Measurements from ENCODE around the gene ANXA7.

Gene ANXA7

DNA sequence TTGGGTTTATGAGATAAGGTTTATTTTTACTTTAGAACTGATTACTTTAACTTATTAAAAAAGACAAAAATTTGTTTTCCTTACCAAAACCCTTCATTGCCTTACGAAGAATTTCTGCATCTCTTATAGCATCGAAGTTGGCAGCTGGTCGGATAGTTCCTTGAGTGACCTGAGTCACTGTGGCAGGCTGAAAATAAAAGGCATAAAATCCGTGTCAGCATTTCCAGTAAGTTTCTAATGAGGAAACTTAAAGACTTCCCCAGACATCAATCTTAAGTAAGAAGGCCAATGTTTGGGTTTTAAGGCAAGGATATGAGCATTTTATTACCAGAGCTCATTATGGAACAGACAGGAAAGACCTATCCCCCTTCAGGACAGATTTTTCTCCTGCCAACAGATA lies 25.6 kb downstream of the ANXA7 start:
- no peak for TF ChIP-seq CTCF (IDR thresholded peaks at IDR 0.05; ENCODE audit: low read depth, low read length)
- no peak for DNase-seq (ENCODE audit: extremely low read depth, low read depth)

GRCh38 chr10:73386583-73386982 lies 27.3 kb downstream of the ANXA7 start:
- TF ChIP-seq CTCF (IDR thresholded peaks at IDR 0.05; ENCODE audit: low read depth, low read length) = no peak
- DNase-seq (ENCODE audit: extremely low read depth, low read depth) = no peak

- no peak for TF ChIP-seq CTCF (IDR thresholded peaks at IDR 0.05; ENCODE audit: low read depth, low read length)
- no peak for DNase-seq (ENCODE audit: extremely low read depth, low read depth)
Observed at GRCh38 chr10:73379064-73379748, 34.7 kb downstream of the ANXA7 start.

DNA sequence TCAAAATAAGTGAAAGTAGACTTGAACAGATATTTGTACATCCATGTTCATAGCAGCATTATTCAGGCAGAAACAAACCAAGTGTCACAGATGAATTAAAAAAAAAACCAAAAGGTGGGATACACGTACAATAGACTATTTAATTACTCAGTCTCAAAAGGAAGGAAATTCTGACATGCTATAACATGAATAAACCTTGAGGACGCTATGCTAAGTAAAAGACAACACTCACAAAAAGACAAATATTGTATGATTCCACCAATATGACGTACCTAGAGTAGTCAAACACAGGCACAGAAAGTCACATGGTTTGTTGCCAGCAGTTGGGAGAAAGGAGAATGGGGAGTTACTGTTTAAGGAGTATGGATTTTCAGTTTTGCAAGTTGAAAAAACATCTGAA lies 37.2 kb downstream of the ANXA7 start:
- TF ChIP-seq CTCF (IDR thresholded peaks at IDR 0.05; ENCODE audit: low read depth, low read length) = no peak
- DNase-seq (ENCODE audit: extremely low read depth, low read depth) = no peak

DNA sequence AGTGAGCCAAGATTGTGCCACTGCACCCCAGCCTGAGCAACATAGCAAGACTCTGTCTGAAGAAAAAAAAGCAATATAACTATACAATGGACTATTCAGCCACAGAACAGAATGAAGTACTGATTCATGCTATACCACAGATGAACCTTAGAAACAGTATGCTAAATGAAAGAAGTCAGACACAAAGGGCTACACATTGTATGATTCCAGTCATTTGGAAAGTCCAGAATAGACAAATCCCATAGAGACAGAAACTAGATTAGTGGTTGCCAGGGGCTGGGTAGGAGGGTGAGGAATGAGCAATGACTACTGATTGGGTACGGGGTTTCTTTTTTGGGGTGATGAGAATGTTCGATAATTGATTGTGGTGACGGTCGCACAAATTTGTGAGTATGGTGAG lies 45.6 kb downstream of the ANXA7 start:
- no peak for DNase-seq (ENCODE audit: extremely low read depth, low read depth)
- no peak for TF ChIP-seq CTCF (IDR thresholded peaks at IDR 0.05; ENCODE audit: low read depth, low read length)

DNA sequence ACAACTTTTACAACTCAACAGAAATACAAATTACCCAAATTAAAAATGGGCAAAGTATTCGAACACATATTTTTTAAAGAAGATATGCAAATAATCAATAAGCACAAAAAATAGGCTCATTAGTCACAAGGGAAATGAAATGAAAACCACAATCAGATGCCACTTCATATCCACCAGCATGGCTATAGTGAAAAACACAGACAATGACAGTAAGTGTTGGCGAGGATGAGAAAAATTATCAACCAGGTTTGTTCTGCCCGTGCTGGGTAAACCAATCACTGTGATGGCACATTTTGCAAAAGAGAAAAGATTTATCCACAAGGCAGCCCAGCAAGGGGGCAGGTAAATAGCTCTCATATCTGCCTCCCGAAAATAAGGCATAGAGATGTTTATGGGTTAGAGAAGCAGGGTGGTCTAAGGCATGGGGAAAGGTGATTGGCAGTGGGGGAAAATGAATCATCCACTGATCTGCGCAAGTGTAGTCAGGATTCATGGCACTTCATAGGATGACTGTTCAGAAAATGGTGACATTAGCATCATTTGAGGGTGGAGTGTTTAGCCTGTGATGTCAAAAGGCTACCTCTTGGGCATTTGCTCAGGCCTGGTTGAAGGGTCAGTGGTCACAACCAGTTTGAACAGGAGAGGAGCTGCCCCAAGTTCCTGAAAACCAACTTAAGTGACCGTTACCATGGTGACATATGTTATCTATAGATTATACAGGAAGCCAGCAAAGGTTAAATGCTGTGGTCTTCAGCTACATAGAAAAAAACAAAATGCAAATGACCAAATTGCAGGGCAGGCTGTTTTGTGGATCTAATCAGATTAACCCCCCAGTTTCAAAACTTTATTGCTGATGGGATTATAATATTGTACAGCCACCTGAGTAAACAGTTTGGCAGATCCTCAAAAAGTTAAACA lies 47.2 kb downstream of the ANXA7 start:
- TF ChIP-seq CTCF (IDR thresholded peaks at IDR 0.05; ENCODE audit: low read depth, low read length) = no peak
- no peak for DNase-seq (ENCODE audit: extremely low read depth, low read depth)

DNA sequence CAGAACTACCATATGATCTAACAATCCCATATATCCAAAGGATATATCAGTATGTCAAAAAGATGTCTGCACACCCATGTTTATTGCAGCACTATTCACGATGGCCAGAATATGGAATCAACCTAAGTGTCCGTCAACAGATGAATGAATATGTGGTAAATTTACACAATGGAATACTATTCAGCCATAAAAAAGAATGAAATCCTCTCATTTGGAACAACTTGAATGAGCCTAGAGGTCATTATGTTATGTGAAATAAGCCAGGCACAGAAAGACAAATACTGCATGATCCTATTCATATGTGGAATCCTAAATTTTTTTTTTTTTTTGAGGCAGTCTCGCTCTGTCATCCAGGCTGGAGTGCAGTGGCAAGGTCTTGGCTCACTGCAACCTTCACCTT lies 48.9 kb downstream of the ANXA7 start:
- no peak for DNase-seq (ENCODE audit: extremely low read depth, low read depth)
- no peak for TF ChIP-seq CTCF (IDR thresholded peaks at IDR 0.05; ENCODE audit: low read depth, low read length)

Measured in AG09319 (cell line).